ENCODE measurements around the gene N4BP2L1.

N4BP2L1 gene

DNA sequence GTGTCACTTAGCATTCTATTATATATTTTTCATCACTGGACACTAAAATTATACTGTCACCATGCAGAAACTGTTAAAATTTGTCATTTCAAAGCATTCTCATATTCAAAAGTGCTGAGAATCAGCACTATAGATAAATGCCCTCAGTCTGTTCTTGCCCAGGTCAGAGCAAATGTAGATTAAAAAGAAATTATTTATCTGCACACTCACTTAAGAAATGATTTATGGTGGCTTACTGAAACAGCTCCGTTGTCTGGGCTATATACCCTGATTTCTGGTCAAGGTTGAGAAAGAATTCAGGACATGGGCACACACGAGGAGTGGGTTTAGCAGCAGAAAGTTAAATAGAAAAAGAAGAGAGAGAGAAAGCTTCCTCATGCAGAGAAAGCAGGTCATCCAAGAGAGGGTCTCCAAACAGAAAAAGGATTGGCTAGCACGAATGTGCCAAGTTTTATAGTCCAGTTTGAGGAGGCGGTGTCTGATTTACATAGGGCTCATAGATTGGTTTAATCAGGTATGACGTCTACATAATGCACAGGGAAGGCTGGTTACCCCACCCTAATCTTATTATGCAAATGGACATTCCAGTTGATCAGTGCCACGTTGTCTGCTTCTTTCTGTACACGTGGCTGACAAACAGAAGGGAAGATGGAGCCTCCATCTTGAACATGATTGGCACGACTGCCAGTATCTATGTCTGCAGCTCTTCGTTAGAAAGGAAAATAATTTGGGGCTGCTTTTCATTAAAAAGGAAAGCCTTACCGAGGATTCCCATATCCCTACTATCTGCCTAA lies 47.3 kb upstream of the N4BP2L1 start:
- Histone ChIP-seq H2AFZ (ENCODE audit: low read depth, low read length, severe bottlenecking) (no peak overlapping the region), H3K9me3 (ENCODE audit: insufficient read depth, low read length) (no peaks in the 10 kb centered on the region), H3K27ac (ENCODE audit: low read depth, low read length) (no peak overlapping the region)

DNA sequence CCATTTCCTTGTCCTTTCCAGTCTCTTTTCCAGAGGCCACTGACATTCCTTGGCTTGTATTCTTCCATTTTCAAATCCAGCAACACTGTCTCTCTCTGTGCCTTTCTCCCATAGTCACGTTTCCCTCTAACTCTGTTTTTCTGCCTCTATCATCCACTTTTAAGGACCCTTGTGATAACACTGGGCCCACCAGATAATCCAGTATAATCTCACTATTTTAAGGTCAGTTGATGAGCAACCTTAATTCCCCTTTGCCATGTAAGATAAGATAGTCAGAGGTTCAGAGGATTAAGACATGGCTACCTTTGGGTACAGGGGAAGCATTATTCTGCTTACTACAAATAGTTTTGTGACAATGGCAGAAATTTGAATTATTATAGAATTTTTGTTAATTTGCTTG lies 45.7 kb upstream of the N4BP2L1 start:
- Histone ChIP-seq H3K9me3 (ENCODE audit: insufficient read depth, low read length) (no peaks in the 10 kb centered on the region), H4K20me1 (ENCODE audit: low read depth, low read length) (no peaks in the 10 kb centered on the region), H3F3A (ENCODE audit: insufficient read depth) (no peaks in the 10 kb centered on the region), H3K4me3 (ENCODE audit: insufficient read depth, low read length, poor library complexity, severe bottlenecking) (no peak overlapping the region), H3K9me2 (replicated peaks; ENCODE audit: insufficient read depth, low read length) (no peaks in the 10 kb centered on the region), H3K4me2 (ENCODE audit: low read depth, low read length, poor library complexity, severe bottlenecking) (no peak overlapping the region), H3K27ac (ENCODE audit: low read depth, low read length) (no peak overlapping the region), H3K9ac (ENCODE audit: low read length) (no peak overlapping the region), H2AFZ (ENCODE audit: low read depth, low read length, severe bottlenecking) (no peak overlapping the region), H3K79me2 (ENCODE audit: insufficient read depth, low read length) (no peaks in the 10 kb centered on the region), H3K36me3 (ENCODE audit: low read length) (no peaks in the 10 kb centered on the region), H3K27me3 (ENCODE audit: low read length) (no peaks in the 10 kb centered on the region)
- TF ChIP-seq, protein P1, sequence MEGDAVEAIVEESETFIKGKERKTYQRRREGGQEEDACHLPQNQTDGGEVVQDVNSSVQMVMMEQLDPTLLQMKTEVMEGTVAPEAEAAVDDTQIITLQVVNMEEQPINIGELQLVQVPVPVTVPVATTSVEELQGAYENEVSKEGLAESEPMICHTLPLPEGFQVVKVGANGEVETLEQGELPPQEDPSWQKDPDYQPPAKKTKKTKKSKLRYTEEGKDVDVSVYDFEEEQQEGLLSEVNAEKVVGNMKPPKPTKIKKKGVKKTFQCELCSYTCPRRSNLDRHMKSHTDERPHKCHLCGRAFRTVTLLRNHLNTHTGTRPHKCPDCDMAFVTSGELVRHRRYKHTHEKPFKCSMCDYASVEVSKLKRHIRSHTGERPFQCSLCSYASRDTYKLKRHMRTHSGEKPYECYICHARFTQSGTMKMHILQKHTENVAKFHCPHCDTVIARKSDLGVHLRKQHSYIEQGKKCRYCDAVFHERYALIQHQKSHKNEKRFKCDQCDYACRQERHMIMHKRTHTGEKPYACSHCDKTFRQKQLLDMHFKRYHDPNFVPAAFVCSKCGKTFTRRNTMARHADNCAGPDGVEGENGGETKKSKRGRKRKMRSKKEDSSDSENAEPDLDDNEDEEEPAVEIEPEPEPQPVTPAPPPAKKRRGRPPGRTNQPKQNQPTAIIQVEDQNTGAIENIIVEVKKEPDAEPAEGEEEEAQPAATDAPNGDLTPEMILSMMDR (IDR thresholded peaks at IDR 0.05; ENCODE audit: insufficient read depth, low read length, poor library complexity, severe bottlenecking): no peak
- TF ChIP-seq EZH2phosphoT487 (conservative IDR thresholded peaks at IDR 0.05; ENCODE audit: low read length): no peak

More for the DNA sequence above, 47.3 kb upstream of the N4BP2L1 start:
- H4K20me1 ChIP-seq (ENCODE audit: low read depth, low read length): no peaks in the 10 kb centered on the region
- no peaks in the 10 kb centered on the region for H3F3A ChIP-seq (ENCODE audit: insufficient read depth)
- H3K4me3 ChIP-seq (ENCODE audit: insufficient read depth, low read length, poor library complexity, severe bottlenecking): no peak overlapping the region
- no peak for TF ChIP-seq EZH2phosphoT487 (conservative IDR thresholded peaks at IDR 0.05; ENCODE audit: low read length)
- TF ChIP-seq, protein P1 (IDR thresholded peaks at IDR 0.05; ENCODE audit: insufficient read depth, low read length, poor library complexity, severe bottlenecking): no peak
- no peaks in the 10 kb centered on the region for H3K27me3 ChIP-seq (ENCODE audit: low read length)
- H3K9me2 ChIP-seq (replicated peaks; ENCODE audit: insufficient read depth, low read length): no peaks in the 10 kb centered on the region
- no peak overlapping the region for H3K4me2 ChIP-seq (ENCODE audit: low read depth, low read length, poor library complexity, severe bottlenecking)
- H3K79me2 ChIP-seq (ENCODE audit: insufficient read depth, low read length): no peaks in the 10 kb centered on the region
- H3K9ac ChIP-seq (ENCODE audit: low read length): no peak overlapping the region
- H3K36me3 ChIP-seq (ENCODE audit: low read length): no peaks in the 10 kb centered on the region

DNA sequence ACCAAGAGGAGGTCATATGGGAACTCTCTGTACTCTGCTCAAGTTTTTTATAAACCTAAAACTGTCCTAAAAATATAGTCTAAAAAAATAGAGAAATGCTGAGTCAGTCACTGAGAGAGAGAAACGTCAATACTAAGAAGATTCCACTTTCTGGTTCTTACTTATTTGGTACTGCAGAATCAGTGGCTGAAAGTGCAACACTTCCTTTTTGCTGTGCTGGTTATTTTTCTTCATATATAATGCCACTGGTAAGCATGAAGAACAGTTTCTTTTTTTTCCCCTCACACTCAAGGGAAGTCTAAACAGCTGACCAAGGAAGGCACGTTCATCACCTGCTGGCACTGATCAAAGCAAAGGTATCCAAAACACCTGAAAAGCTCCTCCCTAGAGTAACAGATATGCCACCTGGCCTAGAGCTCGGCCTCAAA lies 44.3 kb upstream of the N4BP2L1 start:
- no peaks in the 10 kb centered on the region for H3K79me2 ChIP-seq (ENCODE audit: insufficient read depth, low read length)
- no peaks in the 10 kb centered on the region for H3K36me3 ChIP-seq (ENCODE audit: low read length)
- H3K4me2 ChIP-seq (ENCODE audit: low read depth, low read length, poor library complexity, severe bottlenecking): no peak overlapping the region
- H3F3A ChIP-seq (ENCODE audit: insufficient read depth): no peaks in the 10 kb centered on the region
- no peak overlapping the region for H3K9ac ChIP-seq (ENCODE audit: low read length)
- no peak for TF ChIP-seq EZH2phosphoT487 (conservative IDR thresholded peaks at IDR 0.05; ENCODE audit: low read length)
- TF ChIP-seq, protein P1 (IDR thresholded peaks at IDR 0.05; ENCODE audit: insufficient read depth, low read length, poor library complexity, severe bottlenecking): no peak
- H3K27me3 ChIP-seq (ENCODE audit: low read length): no peaks in the 10 kb centered on the region
- no peaks in the 10 kb centered on the region for H3K9me2 ChIP-seq (replicated peaks; ENCODE audit: insufficient read depth, low read length)
- H3K9me3 ChIP-seq (ENCODE audit: insufficient read depth, low read length): no peaks in the 10 kb centered on the region
- H3K27ac ChIP-seq (ENCODE audit: low read depth, low read length): no peak overlapping the region
- H3K4me3 ChIP-seq (ENCODE audit: insufficient read depth, low read length, poor library complexity, severe bottlenecking): no peak overlapping the region
- no peak overlapping the region for H2AFZ ChIP-seq (ENCODE audit: low read depth, low read length, severe bottlenecking)
- no peaks in the 10 kb centered on the region for H4K20me1 ChIP-seq (ENCODE audit: low read depth, low read length)

Data from SU-DHL-6 (cell line).